HL-60/S4 treated with phorbol 12-myristate 13-acetate at 8.2 ng/mL for 4 days and 3 days (cell line): ENCODE data around the gene TAB3.

Experiments
- in situ Hi-C: fragments of 300-500 bp; cut with MboI; formaldehyde crosslinking; loops from 2 replicates; pipeline ENCODE4 v1.15.0; 2022; ENCODE audit warnings: low sequenced_read_pairs

The TAB3 gene, protein sequence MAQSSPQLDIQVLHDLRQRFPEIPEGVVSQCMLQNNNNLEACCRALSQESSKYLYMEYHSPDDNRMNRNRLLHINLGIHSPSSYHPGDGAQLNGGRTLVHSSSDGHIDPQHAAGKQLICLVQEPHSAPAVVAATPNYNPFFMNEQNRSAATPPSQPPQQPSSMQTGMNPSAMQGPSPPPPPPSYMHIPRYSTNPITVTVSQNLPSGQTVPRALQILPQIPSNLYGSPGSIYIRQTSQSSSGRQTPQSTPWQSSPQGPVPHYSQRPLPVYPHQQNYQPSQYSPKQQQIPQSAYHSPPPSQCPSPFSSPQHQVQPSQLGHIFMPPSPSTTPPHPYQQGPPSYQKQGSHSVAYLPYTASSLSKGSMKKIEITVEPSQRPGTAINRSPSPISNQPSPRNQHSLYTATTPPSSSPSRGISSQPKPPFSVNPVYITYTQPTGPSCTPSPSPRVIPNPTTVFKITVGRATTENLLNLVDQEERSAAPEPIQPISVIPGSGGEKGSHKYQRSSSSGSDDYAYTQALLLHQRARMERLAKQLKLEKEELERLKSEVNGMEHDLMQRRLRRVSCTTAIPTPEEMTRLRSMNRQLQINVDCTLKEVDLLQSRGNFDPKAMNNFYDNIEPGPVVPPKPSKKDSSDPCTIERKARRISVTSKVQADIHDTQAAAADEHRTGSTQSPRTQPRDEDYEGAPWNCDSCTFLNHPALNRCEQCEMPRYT

GRCh38 chrX:30889147-30890140, at the start of gene TAB3:
TAB3 (minus strand) TSS chrX:30889254; CDS start chrX:30859588, 29,666 bp downstream.
- in situ Hi-C loops, result no loop called here

GRCh38 chrX:30938295-30938694, 49.2 kb upstream of the TAB3 start:
- in situ Hi-C loops, result no loop called here

DNA sequence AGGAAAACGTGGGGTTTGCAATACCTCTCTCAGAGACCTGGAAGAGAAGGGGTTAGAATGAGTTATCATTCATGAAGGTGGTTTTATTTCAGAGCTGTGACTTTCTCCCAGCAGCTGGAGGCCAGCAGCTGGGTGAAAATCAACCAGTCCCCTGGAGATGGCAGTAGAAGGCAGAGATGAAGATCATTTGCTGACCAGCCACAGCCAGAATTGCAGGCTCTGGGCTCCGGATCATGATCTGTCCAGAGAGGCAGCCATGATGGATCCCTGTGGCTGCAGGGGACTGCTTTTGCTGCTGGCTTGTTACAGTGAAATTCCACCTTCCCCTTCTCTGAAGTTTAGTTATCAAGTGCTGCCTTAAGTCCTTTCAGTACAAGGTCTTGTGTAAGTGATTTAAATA, 46.9 kb upstream of the TAB3 start:
- in situ Hi-C loops, result no loop called here

DNA sequence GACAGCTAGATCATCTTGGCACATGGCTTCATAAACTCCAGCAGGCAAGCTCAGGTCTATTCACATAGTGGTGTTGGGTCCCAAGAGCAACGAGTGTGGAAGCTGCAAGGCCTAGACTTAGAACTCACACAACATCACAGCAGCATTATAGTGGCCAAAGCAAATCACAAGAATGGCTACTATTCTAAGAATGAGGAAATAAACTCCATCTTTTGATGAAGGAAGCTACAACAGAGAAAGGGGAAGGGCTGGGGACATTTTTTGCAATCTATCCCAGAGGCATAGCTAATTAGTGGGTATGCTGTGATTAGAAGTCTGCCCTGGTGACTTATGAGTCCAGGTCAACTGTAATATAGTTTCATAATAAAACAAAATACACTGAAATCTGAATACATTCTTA, 42.9 kb upstream of the TAB3 start:
- in situ Hi-C loops, result no loop called here

DNA sequence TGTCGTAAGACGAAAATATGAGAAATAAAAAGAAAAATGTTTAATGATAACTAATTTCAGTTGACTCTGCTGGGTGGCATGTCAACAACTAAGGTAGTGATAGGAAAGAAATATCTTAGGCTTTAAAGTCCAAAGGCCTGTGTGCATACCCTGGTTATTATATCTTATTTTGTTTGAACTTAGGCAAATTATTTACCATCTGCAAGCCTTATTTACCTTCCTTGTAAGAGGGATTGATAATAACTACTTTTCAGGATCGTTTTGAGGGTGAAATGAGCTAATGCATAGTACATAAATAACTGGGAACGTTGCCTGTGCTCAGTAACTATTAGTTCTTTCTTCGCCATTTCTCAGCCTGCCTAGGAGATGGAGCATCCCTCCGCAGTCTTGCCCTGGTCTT, 41.6 kb upstream of the TAB3 start:
- in situ Hi-C loops, result no loop called here

GRCh38 chrX:30930143-30930542, 41.1 kb upstream of the TAB3 start:
- in situ Hi-C loops, result no loop called here

DNA sequence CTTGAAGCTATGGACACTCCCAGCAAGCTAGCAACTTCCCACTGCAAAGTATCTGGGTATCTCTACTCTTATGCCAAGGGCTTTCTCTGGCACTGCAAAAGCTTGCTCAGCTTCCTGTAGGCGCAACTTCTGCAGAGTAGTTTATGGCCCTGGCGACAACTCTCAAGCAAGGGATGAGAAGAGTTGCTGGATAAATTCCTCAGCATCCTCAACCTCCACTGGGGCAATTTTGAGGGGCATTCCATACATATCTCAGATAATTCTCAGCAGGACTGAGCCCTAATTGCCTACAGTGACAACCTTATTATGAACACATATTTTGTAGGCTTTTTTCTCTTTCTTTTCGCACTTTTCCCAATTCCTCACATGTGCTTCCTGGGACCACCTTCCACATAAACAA, 31.2 kb upstream of the TAB3 start:
- in situ Hi-C loops, result no loop called here

DNA sequence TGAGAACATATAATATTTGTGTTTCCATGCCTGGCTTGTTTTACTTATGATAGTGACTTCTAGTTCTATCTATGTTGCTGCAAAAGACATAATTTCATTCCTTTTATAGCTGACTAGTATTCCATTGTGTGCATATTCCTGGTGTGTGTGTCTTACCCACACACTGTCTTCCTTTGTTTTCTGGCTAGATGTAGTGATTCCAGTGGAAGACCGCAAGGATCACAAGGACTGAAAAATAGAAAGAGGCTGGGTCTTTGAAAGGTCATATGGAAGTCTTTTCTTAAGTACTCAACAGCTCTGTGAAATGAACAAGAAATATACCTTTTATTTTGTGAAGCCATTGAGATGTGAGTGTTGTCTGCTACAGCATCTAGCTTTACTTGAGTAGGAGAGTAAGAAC, 29.4 kb upstream of the TAB3 start:
- in situ Hi-C loops, result no loop called here

GRCh38 chrX:30913492-30913891, 24.4 kb upstream of the TAB3 start:
- in situ Hi-C loops, result no loop called here

DNA sequence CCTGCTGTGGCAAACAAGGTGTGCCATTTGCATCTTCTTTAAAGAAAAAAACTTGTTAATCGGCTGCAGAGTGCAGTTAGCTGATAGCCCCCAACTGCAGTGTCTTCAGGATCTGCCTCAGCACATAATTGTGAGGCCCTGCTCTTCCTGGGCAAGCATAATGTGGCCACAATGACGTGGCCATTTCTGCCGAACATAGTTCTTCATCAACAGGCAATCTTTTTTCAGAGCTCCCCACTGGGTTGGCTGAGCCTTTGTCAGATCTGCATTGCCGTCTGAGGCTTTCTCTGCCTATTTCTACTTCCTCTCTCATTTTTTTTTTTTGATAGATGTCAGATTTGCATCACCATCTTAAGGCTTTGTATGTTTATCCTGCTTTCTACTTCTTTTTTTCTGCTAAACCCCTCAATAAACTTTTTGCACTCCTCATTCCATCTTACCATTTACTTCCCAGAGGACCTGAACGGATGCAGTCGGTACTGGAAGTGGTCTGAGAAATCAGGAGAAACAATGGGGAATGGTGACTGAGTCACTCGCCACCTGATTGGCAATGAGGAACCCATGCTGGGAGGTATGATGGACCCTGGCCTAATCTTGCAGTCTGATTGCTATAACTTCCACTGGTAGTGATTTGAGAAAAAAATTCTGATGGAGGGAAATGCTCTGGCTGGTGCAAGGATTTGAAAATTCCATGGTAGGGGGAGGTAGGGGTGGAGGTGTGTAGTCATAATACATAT, 21.2 kb upstream of the TAB3 start:
- in situ Hi-C loops, result no loop called here

DNA sequence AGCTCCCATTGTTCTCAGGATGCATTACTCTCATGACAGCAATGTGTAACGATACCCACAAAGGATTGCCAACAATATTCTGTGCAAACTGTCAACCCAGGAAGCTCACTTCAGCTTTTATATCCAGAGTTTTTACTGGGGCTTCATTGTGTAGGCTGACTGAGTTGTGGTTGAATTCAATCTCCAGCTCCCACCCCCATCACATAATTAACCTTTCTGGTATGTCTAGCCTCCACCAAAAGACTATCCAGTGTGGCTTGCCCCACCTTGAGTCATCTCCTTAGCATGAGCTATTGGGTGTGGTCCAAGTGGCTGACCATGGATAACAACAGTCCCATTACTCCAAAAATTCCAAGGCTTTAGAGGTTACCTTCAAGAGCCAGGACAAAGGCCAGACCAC, 17.7 kb upstream of the TAB3 start:
- in situ Hi-C loops, result no loop called here

DNA sequence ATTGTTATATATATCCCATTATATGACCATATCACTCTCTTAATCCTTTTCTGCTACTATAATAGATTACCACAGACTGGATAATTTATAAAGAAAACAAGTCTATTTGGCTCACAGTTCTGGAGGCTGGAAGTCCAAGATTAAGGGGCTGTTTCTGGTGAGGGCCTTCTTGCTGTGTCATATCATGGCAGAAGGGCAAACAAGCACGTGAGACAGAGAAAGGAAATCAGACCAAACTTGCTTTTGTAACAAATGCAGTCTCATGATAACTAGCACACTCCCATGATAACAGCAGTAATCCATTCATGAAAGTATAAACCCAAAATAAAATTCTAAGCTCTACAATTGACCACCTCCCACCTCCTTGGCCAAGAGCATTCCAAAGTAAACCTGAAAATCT, 16.3 kb upstream of the TAB3 start:
- in situ Hi-C loops, result no loop called here

DNA sequence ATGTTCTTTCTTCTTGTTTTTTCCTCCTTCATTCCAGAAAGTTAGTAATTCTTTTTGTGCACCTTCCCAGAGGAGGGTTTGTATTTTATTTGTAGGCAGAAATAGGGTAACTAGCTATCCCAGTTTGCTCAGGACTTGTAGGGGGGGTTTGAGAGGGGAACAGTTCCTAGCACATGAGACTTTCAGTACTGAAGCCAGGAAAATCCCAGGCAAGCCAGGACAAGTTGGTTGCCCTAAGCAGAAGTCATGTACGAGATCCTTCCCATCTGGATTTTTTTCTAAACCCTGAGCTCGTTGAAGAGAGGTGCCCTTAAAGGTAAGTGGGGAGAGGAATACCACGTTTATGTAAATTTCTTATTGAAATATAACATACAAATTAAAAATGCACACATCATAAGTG, 15.6 kb upstream of the TAB3 start:
- in situ Hi-C loops, result no loop called here

GRCh38 chrX:30904186-30904585, 15.1 kb upstream of the TAB3 start:
- in situ Hi-C loops, result no loop called here

DNA sequence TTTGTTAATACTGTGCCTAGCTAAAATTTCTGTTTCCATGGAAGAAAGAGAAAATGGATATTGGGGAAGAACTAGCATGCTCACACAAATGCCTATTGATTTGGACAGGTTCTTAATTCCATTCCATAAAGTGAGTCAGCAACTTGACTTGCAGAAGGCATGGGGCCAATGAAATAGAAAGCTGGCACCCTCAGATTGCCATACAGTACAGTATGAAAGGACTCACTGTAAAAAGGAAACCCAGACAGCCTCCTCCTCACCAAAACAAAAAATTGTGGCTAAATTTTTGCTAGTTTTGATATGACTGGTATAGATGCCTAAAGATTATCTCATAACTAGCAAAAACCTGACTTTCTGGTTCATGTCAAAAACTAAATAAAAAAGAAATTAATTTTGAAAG, 11.2 kb upstream of the TAB3 start:
- in situ Hi-C loops, result no loop called here

GRCh38 chrX:30898886-30899285, 9.8 kb upstream of the TAB3 start:
- in situ Hi-C loops, result no loop called here

- in situ Hi-C loops, result no loop called here
Observed at GRCh38 chrX:30895370-30895769, 6.3 kb upstream of the TAB3 start.

- in situ Hi-C loops, result no loop called here
Observed at GRCh38 chrX:30893206-30893605, 4.2 kb upstream of the TAB3 start.

GRCh38 chrX:30892591-30892990, 3.5 kb upstream of the TAB3 start:
- in situ Hi-C loops, result no loop called here

- in situ Hi-C loops, result no loop called here
Observed at GRCh38 chrX:30888526-30889146, 418 bp downstream of the TAB3 start.
